ENCODE results near the gene TNNC1. TPM values are rescaled to one million over a fixed set of nuclear protein-coding genes. Genes with fewer than 3 reads are reported as not detected.

Gene TNNC1
- total RNA-seq, 1 experiment from 2014 or later = 5.6 TPM

GRCh38 chr3:52501046-52501445 is 47.2 kb upstream of the TNNC1 start:
- H3K27me3 Mint-ChIP-seq (ENCODE audit: low read depth) = no peaks in the 10 kb centered on the region; the same call in 1 of the 2 replicates
- Histone ChIP-seq H2BK5ac (ENCODE audit: insufficient read length, low read length) (no peak overlapping the region), H3K56ac (ENCODE audit: insufficient read length, low read depth, low read length) (no peak overlapping the region)

More at GRCh38 chr3:52501046-52501445, 47.2 kb upstream of the TNNC1 start:
- Histone ChIP-seq H2AFZ (ENCODE audit: low read length) (no peak overlapping the region), H3K79me2 (ENCODE audit: insufficient read depth, low read length) (no peaks in the 10 kb centered on the region), H4K91ac (ENCODE audit: insufficient read length, low read depth, low read length) (no peak overlapping the region), H3K23ac (ENCODE audit: insufficient read length, low read depth, low read length) (no peak overlapping the region), H3T11ph (ENCODE audit: low read length) (no peak overlapping the region), H2BK120ac (ENCODE audit: low read depth, low read length, poor library complexity, severe bottlenecking) (no peak overlapping the region), H3K18ac (ENCODE audit: insufficient read length, low read depth, low read length) (no peak overlapping the region), H3K9ac (ENCODE audit: extremely low read depth, insufficient read length, low read length) (no peak overlapping the region), H2BK12ac (ENCODE audit: insufficient read length, low read depth, low read length) (no peak overlapping the region), H3K79me1 (ENCODE audit: insufficient read depth, low read depth, low read length, poor library complexity, severe bottlenecking) (no peaks in the 10 kb centered on the region), H3K9me3 (ENCODE audit: control insufficient read depth, low read depth, low read length) (no peaks in the 10 kb centered on the region), H3K27ac (ENCODE audit: insufficient read length, low read depth, low read length) (no peak overlapping the region), H4K20me1 (ENCODE audit: control insufficient read depth, insufficient read depth, insufficient read length) (no peaks in the 10 kb centered on the region), H2BK20ac (ENCODE audit: low read depth, low read length, poor library complexity, severe bottlenecking) (no peak overlapping the region), H4K8ac (replicated peaks; ENCODE audit: insufficient read length, low read depth, low read length) (no peak overlapping the region), H4K5ac (ENCODE audit: insufficient read length, low read depth, low read length) (no peak overlapping the region), H3K14ac (ENCODE audit: insufficient read depth, low read length) (no peak overlapping the region), H2AK5ac (ENCODE audit: insufficient read length, low read length) (no peak overlapping the region), H3K4me2 (ENCODE audit: insufficient read depth, insufficient read length, low read length) (no peak overlapping the region), H3K23me2 (ENCODE audit: insufficient read length, low read depth, low read length, poor library complexity, severe bottlenecking) (no peaks in the 10 kb centered on the region), H3K4me1 (ENCODE audit: insufficient read depth, low read length) (no peaks in the 10 kb centered on the region; the same call in 1 of the 2 replicates), H3K4ac (ENCODE audit: low read depth, low read length) (no peak overlapping the region), H2BK15ac (ENCODE audit: low read depth, low read length) (no peak overlapping the region), H3K27me3 (ENCODE audit: insufficient read depth, low read length) (no peaks in the 10 kb centered on the region)
- H3K4me3 Mint-ChIP-seq = no peak overlapping the region
- TF ChIP-seq CTCF (conservative IDR thresholded peaks at IDR 0.05) = no peak
- H3K27ac Mint-ChIP-seq = no peak overlapping the region
- no peak for DNase-seq
- peaks cover 10 to 15% of the 10 kb centered on the region in 2 experiments for H3K4me1 Mint-ChIP-seq
- no CpG with 5 or more reads among the region's 11 CpGs for WGBS (ENCODE audit: extremely low coverage, insufficient read length, low lambda C conversion rate)
- H3K36me3 Mint-ChIP-seq (ENCODE audit: insufficient read depth in 1 of 3, low read depth in 3 of 3) = no peaks in the 10 kb centered on the region
- no peaks in the 10 kb centered on the region for H3K9me3 Mint-ChIP-seq
